ENCODE measurements around the gene PLA2G12A. TPM values are rescaled to one million over a fixed set of nuclear protein-coding genes. Genes with fewer than 3 reads are reported as not detected.

Gene PLA2G12A
- polyA plus RNA-seq, 1 of the 3 experiments (the other 2 are of a cell fraction): 7.9 TPM

GRCh38 chr4:109698656-109699055 is 31.2 kb downstream of the PLA2G12A start:
- Histone ChIP-seq H4K20me1 (ENCODE audit: insufficient read depth) (no peaks in the 10 kb centered on the region), H3F3A (replicated peaks; ENCODE audit: insufficient read depth) (peaks cover 11% of the 10 kb centered on the region), H3K4me2 (no peak overlapping the region), H3K79me2 (ENCODE audit: insufficient read depth) (peaks cover 36% of the 10 kb centered on the region; the same call in 1 of the 2 replicates), H3K4me1 (ENCODE audit: control insufficient read depth in 1 of 2, insufficient read depth in 2 of 2, low read depth in 1 of 2, low read length in 1 of 2) (peaks cover 5 to 8% of the 10 kb centered on the region in 2 experiments; a peak in 3 of 4 replicates), H3K4me3 (ENCODE audit: low read depth in 2 of 2, low read length in 1 of 2) (no peak overlapping the region), H3K36me3 (replicated peaks in 1 of 2; ENCODE audit: control insufficient read depth in 1 of 2, insufficient read depth in 2 of 2, low read length in 1 of 2) (peaks cover 13 to 32% of the 10 kb centered on the region in 2 experiments), H3K9me2 (no peaks in the 10 kb centered on the region), H3K9ac (no peak overlapping the region), H3K27me3 (ENCODE audit: insufficient read depth) (no peaks in the 10 kb centered on the region), H3K9me3 (no peaks in the 10 kb centered on the region), H3K27ac (ENCODE audit: low read depth in 2 of 2, low read length in 1 of 2) (no peak overlapping the region), H2AFZ (ENCODE audit: low read depth) (no peak overlapping the region)
- TF ChIP-seq JUND (IDR thresholded peaks at IDR 0.05) (no peak), ZBTB33 (IDR thresholded peaks at IDR 0.05; ENCODE audit: borderline replicate concordance, low read depth) (no peak), EP300 (IDR thresholded peaks at IDR 0.05; ENCODE audit: borderline replicate concordance in 1 of 2, low read depth in 1 of 2, low read length in 1 of 2) (no peak), CHD2 (IDR thresholded peaks at IDR 0.05; ENCODE audit: low read length, partially characterized antibody) (no peak), IRF3 (IDR thresholded peaks at IDR 0.05; ENCODE audit: low read depth, low read length) (no peak), FOSL2 (IDR thresholded peaks at IDR 0.05; ENCODE audit: borderline replicate concordance, low read depth) (no peak), RCOR1 (IDR thresholded peaks at IDR 0.05; ENCODE audit: low read length) (no peak), FOXJ3 (CRISPR knock-in tag; IDR thresholded peaks at IDR 0.05) (no peak), TAF1 (IDR thresholded peaks at IDR 0.05; ENCODE audit: borderline replicate concordance, low read depth, low read length) (no peak), GATA2 (CRISPR knock-in tag; IDR thresholded peaks at IDR 0.05) (no peak), USF2 (IDR thresholded peaks at IDR 0.05; ENCODE audit: borderline replicate concordance, low read depth, low read length) (no peak)
- ChIA-PET CTCF (interaction anchor here (1.0 kb wide), 1 partner anchor 265 kb away, joined by 3 read pairs; the partner anchor contains the start of gene SEC24B), POLR2A (no interaction called here)
- DNase-seq: no peak
- no CpG with 5 or more reads among the region's 1 CpG for whole genome bisulfite sequencing (ENCODE audit: low lambda C conversion rate)

GRCh38 chr4:109691411-109691920 is 38.4 kb downstream of the PLA2G12A start:
- 100% methylated on average over 1 of the region's 1 CpG for WGBS (ENCODE audit: low lambda C conversion rate)
- CTCF ChIA-PET: interaction anchor here (0.7 kb wide), 1 partner anchor 9 kb away, joined by 4 read pairs; no protein-coding TSS in a partner anchor
- POLR2A ChIA-PET: no interaction called here
- TF ChIP-seq CHD2 (IDR thresholded peaks at IDR 0.05; ENCODE audit: low read length, partially characterized antibody): no peak
- no peak for TF ChIP-seq NRF1 (IDR thresholded peaks at IDR 0.05; ENCODE audit: low read depth, low read length)
- TF ChIP-seq REST (IDR thresholded peaks at IDR 0.05; ENCODE audit: low read depth, low read length): no peak
- TF ChIP-seq GABPA (IDR thresholded peaks at IDR 0.05; ENCODE audit: low read depth): no peak
- TF ChIP-seq RCOR1 (IDR thresholded peaks at IDR 0.05; ENCODE audit: low read length): no peak
- TF ChIP-seq ZBTB33 (IDR thresholded peaks at IDR 0.05; ENCODE audit: borderline replicate concordance, low read depth): no peak
- no peak for TF ChIP-seq TEAD4 (IDR thresholded peaks at IDR 0.05; ENCODE audit: borderline replicate concordance, insufficient read depth)
- TF ChIP-seq RFX5 (IDR thresholded peaks at IDR 0.05; ENCODE audit: low read length): no peak
- TF ChIP-seq ELF1 (IDR thresholded peaks at IDR 0.05): no peak

More at GRCh38 chr4:109691411-109691920, 38.4 kb downstream of the PLA2G12A start:
- H2AFZ ChIP-seq (ENCODE audit: low read depth): no peak overlapping the region
- H3K79me2 ChIP-seq (ENCODE audit: insufficient read depth): 0 out of 2 replicates have a peak, but pooled peaks cover 2% of the 10 kb centered on the region
- no peaks in the 10 kb centered on the region for H4K20me1 ChIP-seq (ENCODE audit: insufficient read depth)
- H3K4me2 ChIP-seq: no peak overlapping the region
- no peak overlapping the region for H3K27ac ChIP-seq (ENCODE audit: low read depth in 2 of 2, low read length in 1 of 2)
- peaks cover 44 to 73% of the 10 kb centered on the region in 2 experiments for H3K36me3 ChIP-seq (replicated peaks in 1 of 2; ENCODE audit: control insufficient read depth in 1 of 2, insufficient read depth in 2 of 2, low read length in 1 of 2)
- no peaks in the 10 kb centered on the region for H3K9me2 ChIP-seq
- H3K9ac ChIP-seq: no peak overlapping the region
- no peaks in the 10 kb centered on the region for H3K27me3 ChIP-seq (ENCODE audit: insufficient read depth)
- peaks cover 5% of the 10 kb centered on the region for H3F3A ChIP-seq (replicated peaks; ENCODE audit: insufficient read depth)
- no peak overlapping the region for H3K4me3 ChIP-seq (ENCODE audit: low read depth in 2 of 2, low read length in 1 of 2)
- no peaks in the 10 kb centered on the region for H3K4me1 ChIP-seq (ENCODE audit: control insufficient read depth in 1 of 2, insufficient read depth in 2 of 2, low read depth in 1 of 2, low read length in 1 of 2)
- no peak for DNase-seq
- no peaks in the 10 kb centered on the region for H3K9me3 ChIP-seq

All from SK-N-SH (cell line).